NCI-H345 treated with DMSO at 0.1 percent for 48 hours (cell line): ENCODE data around the gene SLC6A17.

Experiments
- DNase-seq: peaks from one replicate; lab custom pipeline; 2025; ENCODE audit not compliant: unreplicated experiment; lab: John Stamatoyannopoulos, UW

SLC6A17 gene

GRCh38 chr1:110135246-110135645, 15.0 kb upstream of the SLC6A17 start:
- peak; percentile 84 for DNase-seq

- DNase-seq, result peak; percentile 23
Measured at GRCh38 chr1:110135666-110136065, 14.6 kb upstream of the SLC6A17 start.

- peak; percentile 84 for DNase-seq
Measured at GRCh38 chr1:110136911-110137310, 13.4 kb upstream of the SLC6A17 start.

- no peak for DNase-seq
Measured at GRCh38 chr1:110138956-110139355, 11.3 kb upstream of the SLC6A17 start.

- DNase-seq, result no peak
Measured at GRCh38 chr1:110144366-110144765, 5.9 kb upstream of the SLC6A17 start.

- peak; percentile 11 for DNase-seq
Measured at GRCh38 chr1:110148961-110149360, 1.3 kb upstream of the SLC6A17 start.

GRCh38 chr1:110151175-110151669, 928 bp downstream of the SLC6A17 start:
- DNase-seq, result no peak

GRCh38 chr1:110152133-110152785, 2.0 kb downstream of the SLC6A17 start:
- no peak for DNase-seq

GRCh38 chr1:110153407-110153950, 3.2 kb downstream of the SLC6A17 start:
- DNase-seq, result no peak

GRCh38 chr1:110155878-110156522, 5.7 kb downstream of the SLC6A17 start:
- DNase-seq, result no peak

GRCh38 chr1:110158261-110158660, 8.0 kb downstream of the SLC6A17 start:
- DNase-seq, result no peak

GRCh38 chr1:110159168-110159567, 8.9 kb downstream of the SLC6A17 start:
- no peak for DNase-seq

GRCh38 chr1:110160538-110161100, 10.3 kb downstream of the SLC6A17 start:
- no peak for DNase-seq

- DNase-seq, result no peak
Measured at GRCh38 chr1:110161165-110161564, 10.9 kb downstream of the SLC6A17 start.

GRCh38 chr1:110161849-110162248, 11.6 kb downstream of the SLC6A17 start:
- no peak for DNase-seq

GRCh38 chr1:110163591-110163990, 13.3 kb downstream of the SLC6A17 start:
- DNase-seq, result peak; percentile 12

GRCh38 chr1:110164725-110165350, 14.5 kb downstream of the SLC6A17 start:
- no peak for DNase-seq

- no peak for DNase-seq
Measured at GRCh38 chr1:110165761-110166231, 15.5 kb downstream of the SLC6A17 start.

- DNase-seq, result no peak
Measured at GRCh38 chr1:110166861-110167260, 16.6 kb downstream of the SLC6A17 start.

GRCh38 chr1:110170766-110171733, 20.8 kb downstream of the SLC6A17 start:
- no peak for DNase-seq
